ENCODE results near the gene WNK2.

DNA sequence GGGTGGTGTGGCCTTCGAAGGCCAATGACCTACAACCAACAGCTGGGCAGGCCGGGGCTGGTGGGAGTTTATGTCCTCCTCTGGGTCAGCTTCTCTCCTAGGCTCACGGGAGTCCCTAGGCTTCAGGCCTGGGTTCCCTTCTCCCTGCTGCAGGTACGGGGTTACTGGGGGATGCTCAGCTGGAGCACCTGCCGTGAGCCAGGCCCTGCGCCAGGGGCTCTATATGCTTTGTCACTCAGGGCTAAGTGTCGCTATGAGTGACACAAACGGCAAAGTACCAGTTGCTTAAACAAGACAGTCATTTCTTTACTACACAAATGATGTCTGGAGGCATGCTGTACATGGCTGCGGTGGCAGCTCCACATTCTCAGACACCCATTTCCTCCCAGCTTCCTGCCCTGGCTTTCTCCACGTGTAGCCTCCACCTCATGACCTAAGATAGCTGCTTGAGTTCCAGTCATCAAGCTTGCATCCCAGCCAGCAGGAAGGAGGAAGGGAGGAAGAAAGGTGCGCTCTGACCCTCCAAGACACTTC, 27.4 kb upstream of the WNK2 start:
- TF ChIP-seq, protein P1, sequence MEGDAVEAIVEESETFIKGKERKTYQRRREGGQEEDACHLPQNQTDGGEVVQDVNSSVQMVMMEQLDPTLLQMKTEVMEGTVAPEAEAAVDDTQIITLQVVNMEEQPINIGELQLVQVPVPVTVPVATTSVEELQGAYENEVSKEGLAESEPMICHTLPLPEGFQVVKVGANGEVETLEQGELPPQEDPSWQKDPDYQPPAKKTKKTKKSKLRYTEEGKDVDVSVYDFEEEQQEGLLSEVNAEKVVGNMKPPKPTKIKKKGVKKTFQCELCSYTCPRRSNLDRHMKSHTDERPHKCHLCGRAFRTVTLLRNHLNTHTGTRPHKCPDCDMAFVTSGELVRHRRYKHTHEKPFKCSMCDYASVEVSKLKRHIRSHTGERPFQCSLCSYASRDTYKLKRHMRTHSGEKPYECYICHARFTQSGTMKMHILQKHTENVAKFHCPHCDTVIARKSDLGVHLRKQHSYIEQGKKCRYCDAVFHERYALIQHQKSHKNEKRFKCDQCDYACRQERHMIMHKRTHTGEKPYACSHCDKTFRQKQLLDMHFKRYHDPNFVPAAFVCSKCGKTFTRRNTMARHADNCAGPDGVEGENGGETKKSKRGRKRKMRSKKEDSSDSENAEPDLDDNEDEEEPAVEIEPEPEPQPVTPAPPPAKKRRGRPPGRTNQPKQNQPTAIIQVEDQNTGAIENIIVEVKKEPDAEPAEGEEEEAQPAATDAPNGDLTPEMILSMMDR (IDR thresholded peaks at IDR 0.05; ENCODE audit: insufficient read depth, low read depth, low read length): no peak
- no peak for TF ChIP-seq EZH2 (IDR thresholded peaks at IDR 0.05; ENCODE audit: insufficient read depth, low read length)
